Gastrocnemius medialis (tissue), 4 donors: Measurements from ENCODE around the gene AK5.

Experiments
- POLR2A ChIP-seq, 2 donors: fragments of 450-650 bp; IDR thresholded peaks; one replicate each; pipeline ENCODE4 v1.6.1; 2017; ENCODE audit warnings: antibody characterized with exemption in 2 of 2, mild to moderate bottlenecking in 2 of 2, moderate library complexity in 2 of 2
- TF ChIP-seq, protein P1 (sequence below), 5 experiments: fragments of 450-650 bp in 3 of 5; fragments of 200-600 bp in 2 of 5; sonication (generic) in 2 of 5; IDR thresholded peaks in 4 of 5; conservative IDR thresholded peaks in 1 of 5; 1 replicate in 4 of 5; 2 replicates in 1 of 5; pipeline ENCODE4 v1.5.1; 2016 to 2019; ENCODE audit warnings: antibody characterized with exemption in 5 of 5, mild to moderate bottlenecking in 3 of 5, moderate library complexity in 3 of 5

DNA sequence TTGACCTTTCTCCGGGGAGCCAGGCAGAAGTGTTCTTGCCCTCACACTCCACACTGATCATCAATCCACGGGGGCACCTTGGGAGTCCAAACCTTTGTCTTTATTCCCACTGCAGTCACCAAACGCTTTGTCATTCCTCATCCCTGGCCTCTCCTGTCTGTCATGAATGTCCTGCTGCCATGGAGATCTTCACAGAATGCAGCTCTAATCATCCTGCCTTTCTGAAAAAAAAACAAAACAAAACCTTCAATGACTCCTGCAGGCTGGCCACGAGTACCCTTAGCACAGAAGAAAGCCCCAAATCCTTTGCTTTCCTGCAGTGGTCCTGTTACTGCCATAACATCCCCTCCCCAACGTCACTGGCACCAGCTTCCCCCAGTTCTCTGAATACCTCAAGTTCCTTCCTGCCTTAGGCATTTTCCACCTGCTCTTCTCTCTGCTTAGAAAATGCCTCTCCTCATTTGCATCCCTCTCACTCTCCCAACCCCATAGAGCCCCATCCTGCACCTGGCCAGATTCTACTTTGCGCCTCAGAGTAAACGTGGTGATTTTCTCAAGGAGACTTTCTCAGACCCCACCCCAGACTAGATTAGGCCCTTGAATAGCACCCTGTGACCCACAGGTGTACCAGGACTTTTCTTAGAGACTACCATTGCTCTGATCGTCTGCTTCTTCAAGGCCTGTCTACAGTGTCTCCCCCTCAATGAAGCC is 131.2 kb downstream of the AK5 start:
- TF ChIP-seq POLR2A (IDR thresholded peaks at IDR 0.05), result no peak
- TF ChIP-seq, protein P1, sequence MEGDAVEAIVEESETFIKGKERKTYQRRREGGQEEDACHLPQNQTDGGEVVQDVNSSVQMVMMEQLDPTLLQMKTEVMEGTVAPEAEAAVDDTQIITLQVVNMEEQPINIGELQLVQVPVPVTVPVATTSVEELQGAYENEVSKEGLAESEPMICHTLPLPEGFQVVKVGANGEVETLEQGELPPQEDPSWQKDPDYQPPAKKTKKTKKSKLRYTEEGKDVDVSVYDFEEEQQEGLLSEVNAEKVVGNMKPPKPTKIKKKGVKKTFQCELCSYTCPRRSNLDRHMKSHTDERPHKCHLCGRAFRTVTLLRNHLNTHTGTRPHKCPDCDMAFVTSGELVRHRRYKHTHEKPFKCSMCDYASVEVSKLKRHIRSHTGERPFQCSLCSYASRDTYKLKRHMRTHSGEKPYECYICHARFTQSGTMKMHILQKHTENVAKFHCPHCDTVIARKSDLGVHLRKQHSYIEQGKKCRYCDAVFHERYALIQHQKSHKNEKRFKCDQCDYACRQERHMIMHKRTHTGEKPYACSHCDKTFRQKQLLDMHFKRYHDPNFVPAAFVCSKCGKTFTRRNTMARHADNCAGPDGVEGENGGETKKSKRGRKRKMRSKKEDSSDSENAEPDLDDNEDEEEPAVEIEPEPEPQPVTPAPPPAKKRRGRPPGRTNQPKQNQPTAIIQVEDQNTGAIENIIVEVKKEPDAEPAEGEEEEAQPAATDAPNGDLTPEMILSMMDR (IDR thresholded peaks at IDR 0.05 in 4 of 5, conservative IDR thresholded peaks at IDR 0.05 in 1 of 5), result no peak
